ENCODE data around the gene AVPI1.

DNA sequence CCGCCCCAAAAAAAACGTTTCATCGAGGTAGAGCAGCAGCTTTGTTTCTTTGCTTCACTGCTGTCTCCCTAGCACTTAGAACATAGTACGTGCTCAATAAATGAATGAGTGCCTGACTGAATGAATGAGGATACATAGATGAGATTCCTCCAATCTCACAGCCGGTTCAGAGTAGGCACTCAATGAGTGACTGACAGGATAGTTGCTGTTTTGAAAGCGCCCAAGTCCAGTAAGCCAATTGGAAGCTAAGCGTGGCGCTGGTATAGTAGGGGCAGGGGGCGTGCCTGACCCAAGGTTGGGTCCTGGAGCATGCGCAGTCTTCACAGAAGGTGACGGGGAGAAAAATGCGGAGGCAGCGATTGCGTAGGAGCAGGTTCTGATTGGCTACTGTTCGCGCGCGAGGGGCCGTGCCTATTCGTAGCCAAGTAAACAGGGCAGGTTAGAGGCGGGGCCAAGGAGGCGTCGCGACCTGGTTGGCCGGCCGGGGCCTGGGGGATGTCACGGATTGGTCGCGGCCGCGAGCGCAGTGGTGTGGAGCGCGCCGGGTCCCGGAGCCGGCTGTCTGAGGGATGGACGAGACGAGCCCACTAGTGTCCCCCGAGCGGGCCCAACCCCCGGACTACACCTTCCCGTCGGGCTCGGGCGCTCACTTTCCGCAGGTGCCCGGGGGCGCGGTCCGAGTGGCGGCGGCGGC lies 46.7 kb downstream of the AVPI1 start, which contains the start of gene PI4K2A:
- TF ChIP-seq, protein P1, sequence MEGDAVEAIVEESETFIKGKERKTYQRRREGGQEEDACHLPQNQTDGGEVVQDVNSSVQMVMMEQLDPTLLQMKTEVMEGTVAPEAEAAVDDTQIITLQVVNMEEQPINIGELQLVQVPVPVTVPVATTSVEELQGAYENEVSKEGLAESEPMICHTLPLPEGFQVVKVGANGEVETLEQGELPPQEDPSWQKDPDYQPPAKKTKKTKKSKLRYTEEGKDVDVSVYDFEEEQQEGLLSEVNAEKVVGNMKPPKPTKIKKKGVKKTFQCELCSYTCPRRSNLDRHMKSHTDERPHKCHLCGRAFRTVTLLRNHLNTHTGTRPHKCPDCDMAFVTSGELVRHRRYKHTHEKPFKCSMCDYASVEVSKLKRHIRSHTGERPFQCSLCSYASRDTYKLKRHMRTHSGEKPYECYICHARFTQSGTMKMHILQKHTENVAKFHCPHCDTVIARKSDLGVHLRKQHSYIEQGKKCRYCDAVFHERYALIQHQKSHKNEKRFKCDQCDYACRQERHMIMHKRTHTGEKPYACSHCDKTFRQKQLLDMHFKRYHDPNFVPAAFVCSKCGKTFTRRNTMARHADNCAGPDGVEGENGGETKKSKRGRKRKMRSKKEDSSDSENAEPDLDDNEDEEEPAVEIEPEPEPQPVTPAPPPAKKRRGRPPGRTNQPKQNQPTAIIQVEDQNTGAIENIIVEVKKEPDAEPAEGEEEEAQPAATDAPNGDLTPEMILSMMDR (IDR thresholded peaks at IDR 0.05; ENCODE audit: low read depth, low read length, missing input control), result no peak
- TF ChIP-seq, protein P2, sequence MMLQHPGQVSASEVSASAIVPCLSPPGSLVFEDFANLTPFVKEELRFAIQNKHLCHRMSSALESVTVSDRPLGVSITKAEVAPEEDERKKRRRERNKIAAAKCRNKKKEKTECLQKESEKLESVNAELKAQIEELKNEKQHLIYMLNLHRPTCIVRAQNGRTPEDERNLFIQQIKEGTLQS (IDR thresholded peaks at IDR 0.05), result no peak
- TF ChIP-seq JUND (IDR thresholded peaks at IDR 0.05) (peak; percentile 41 to 52), YY1 (IDR thresholded peaks at IDR 0.05) (peak; percentile 65), SP1 (IDR thresholded peaks at IDR 0.05) (peak; percentile 91)

Measured in liver (tissue), 3 donors.